ENCODE results near the gene LUC7L3.
A peak's percentile ranks its signal among the peaks of the same experiment; 100 is the strongest.
"Not testable (repeated sequence)": the region's sequence is repeated elsewhere in the genome, so short reads cannot be mapped to it uniquely, and the experiment has no call there.

The LUC7L3 gene

GRCh38 chr17:50790618-50791017, 71.2 kb downstream of the LUC7L3 start:
- DNase-seq: peak in 1 of 2 donors; percentile 76

GRCh38 chr17:50792132-50792531, 72.7 kb downstream of the LUC7L3 start:
- no peak for DNase-seq

GRCh38 chr17:50793007-50793406, 73.6 kb downstream of the LUC7L3 start:
- no peak for DNase-seq

- no peak for DNase-seq
Observed at GRCh38 chr17:50794361-50794760, 75.0 kb downstream of the LUC7L3 start.

GRCh38 chr17:50797135-50797810, 77.9 kb downstream of the LUC7L3 start:
- DNase-seq: peak in 1 of 2 donors; percentile 65

GRCh38 chr17:50798424-50799288, 79.3 kb downstream of the LUC7L3 start:
- no peak for DNase-seq

GRCh38 chr17:50799582-50799981, 80.2 kb downstream of the LUC7L3 start:
- no peak for DNase-seq

GRCh38 chr17:50800196-50800700, 80.8 kb downstream of the LUC7L3 start:
- no peak for DNase-seq

GRCh38 chr17:50802609-50803571, 83.5 kb downstream of the LUC7L3 start:
- no peak for DNase-seq

GRCh38 chr17:50803676-50804075, 84.3 kb downstream of the LUC7L3 start:
- no peak for DNase-seq

GRCh38 chr17:50804749-50805475, 85.5 kb downstream of the LUC7L3 start:
- DNase-seq: not testable (repeated sequence)

GRCh38 chr17:50805486-50805885, 86.1 kb downstream of the LUC7L3 start:
- DNase-seq: no peak

Data from bone marrow (tissue), 2 donors.